ENCODE measurements around the gene RAB30.

DNA sequence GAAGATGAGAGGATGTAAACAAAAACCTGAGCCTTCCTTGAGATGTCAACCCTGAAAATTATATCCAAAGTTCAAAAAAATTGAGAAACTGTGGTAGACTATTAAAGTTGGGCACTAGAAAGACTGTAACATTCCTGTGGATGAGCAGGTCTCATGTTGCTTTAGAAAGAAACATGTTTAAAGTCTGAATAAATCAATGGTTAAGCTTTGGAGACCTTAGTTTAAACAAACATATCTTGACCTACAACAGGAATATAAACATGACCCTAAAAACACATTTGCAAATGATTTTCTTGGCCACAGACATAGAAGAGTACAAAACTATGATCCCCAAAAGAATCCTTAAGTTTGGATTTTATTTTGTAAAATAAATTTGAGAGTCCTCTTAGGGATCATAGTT is 47.1 kb upstream of the RAB30 start:
- TF ChIP-seq CTCF (IDR thresholded peaks at IDR 0.05; ENCODE audit: extremely low read depth in 1 of 2, insufficient read depth in 1 of 2, low read depth in 1 of 2, low read length in 2 of 2): no peak
- no peak for TF ChIP-seq POLR2A (IDR thresholded peaks at IDR 0.05; ENCODE audit: low read depth, low read length)
- TF ChIP-seq EZH2 (IDR thresholded peaks at IDR 0.05; ENCODE audit: borderline replicate concordance, low read depth, low read length, severe bottlenecking): no peak
- no peak for TF ChIP-seq POLR2AphosphoS5 (IDR thresholded peaks at IDR 0.05; ENCODE audit: insufficient read depth, low read depth, low read length)
- TF ChIP-seq, protein P1, sequence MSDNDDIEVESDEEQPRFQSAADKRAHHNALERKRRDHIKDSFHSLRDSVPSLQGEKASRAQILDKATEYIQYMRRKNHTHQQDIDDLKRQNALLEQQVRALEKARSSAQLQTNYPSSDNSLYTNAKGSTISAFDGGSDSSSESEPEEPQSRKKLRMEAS (IDR thresholded peaks at IDR 0.05; ENCODE audit: insufficient read depth, insufficient read length): no peak
- TF ChIP-seq JUN (IDR thresholded peaks at IDR 0.05; ENCODE audit: borderline replicate concordance, insufficient read depth, insufficient read length, low read depth): no peak
- no peak for TF ChIP-seq MYC (IDR thresholded peaks at IDR 0.05; ENCODE audit: low read depth, low read length)
- TF ChIP-seq FOS (IDR thresholded peaks at IDR 0.05; ENCODE audit: borderline replicate concordance, insufficient read depth, low read length): no peak
